Fibroblast of mammary gland (primary cell): ENCODE results near the gene STIM2.

ENCODE experiments used
- DNase-seq: peaks from one replicate; pipeline ENCODE4 v3.0.0-alpha.2; 2010; ENCODE audit warnings: low read depth
- H3K4me3 ChIP-seq: 2 replicates; pipeline ENCODE4 v1.5.1; 2011; ENCODE audit warnings: low read depth, mild to moderate bottlenecking, low read length, moderate library complexity; ENCODE audit not compliant: control insufficient read depth
- TF ChIP-seq, protein P1 (sequence below): conservative IDR thresholded peaks from 2 replicates; pipeline ENCODE4 v1.5.1; 2011; ENCODE audit warnings: low read depth, low read length, inconsistent platforms; ENCODE audit not compliant: control insufficient read depth, insufficient read depth

The STIM2 gene

DNA sequence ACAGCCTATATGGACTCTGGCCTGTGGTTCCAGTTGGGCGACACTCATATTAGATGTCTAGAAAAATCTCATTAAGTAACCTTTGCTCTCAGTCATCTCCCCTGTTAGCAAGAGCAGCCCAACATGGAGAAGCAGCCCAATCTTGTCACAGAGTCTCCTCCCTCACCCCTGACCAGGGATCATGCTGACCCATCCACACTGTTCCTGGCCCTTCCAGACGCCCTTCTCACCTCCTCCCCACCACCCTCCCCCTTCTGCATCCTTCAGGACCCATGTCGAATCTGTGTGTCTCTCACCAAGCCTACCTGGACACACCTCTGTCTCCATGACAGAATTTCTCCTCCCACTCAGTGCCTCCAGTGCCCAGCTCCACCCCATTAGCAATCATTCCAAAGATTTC is 190.1 kb downstream of the STIM2 start:
- TF ChIP-seq, protein P1, sequence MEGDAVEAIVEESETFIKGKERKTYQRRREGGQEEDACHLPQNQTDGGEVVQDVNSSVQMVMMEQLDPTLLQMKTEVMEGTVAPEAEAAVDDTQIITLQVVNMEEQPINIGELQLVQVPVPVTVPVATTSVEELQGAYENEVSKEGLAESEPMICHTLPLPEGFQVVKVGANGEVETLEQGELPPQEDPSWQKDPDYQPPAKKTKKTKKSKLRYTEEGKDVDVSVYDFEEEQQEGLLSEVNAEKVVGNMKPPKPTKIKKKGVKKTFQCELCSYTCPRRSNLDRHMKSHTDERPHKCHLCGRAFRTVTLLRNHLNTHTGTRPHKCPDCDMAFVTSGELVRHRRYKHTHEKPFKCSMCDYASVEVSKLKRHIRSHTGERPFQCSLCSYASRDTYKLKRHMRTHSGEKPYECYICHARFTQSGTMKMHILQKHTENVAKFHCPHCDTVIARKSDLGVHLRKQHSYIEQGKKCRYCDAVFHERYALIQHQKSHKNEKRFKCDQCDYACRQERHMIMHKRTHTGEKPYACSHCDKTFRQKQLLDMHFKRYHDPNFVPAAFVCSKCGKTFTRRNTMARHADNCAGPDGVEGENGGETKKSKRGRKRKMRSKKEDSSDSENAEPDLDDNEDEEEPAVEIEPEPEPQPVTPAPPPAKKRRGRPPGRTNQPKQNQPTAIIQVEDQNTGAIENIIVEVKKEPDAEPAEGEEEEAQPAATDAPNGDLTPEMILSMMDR = no peak
- H3K4me3 ChIP-seq = no peak overlapping the region
- no peak for DNase-seq

DNA sequence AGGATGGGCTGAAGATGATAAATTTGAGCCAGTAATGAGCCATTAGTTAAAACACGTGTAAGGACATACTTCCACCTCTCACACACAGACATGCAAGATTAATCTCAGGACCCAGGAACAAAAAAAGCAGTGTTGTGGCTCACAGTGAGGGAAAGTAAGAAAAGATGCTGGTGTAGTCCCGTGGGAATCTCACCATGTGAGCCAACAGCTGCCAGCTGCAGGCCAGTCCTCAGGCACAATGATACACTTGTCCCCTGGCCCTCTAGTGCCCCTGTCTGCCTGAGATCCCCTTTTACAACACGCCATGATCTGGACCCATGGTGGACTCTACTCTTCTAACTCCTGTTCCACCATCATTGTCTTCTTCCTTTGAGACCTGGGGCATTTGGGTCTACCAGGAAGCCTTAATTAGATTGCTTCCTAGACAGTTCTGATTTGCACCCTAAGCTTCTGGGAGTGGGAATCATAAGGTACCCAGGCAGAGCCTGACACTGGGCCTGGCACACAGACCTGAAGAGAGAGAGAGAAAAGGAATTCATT is 194.7 kb downstream of the STIM2 start:
- H3K4me3 ChIP-seq = no peak overlapping the region
- DNase-seq = no peak
- TF ChIP-seq, protein P1 = no peak

DNA sequence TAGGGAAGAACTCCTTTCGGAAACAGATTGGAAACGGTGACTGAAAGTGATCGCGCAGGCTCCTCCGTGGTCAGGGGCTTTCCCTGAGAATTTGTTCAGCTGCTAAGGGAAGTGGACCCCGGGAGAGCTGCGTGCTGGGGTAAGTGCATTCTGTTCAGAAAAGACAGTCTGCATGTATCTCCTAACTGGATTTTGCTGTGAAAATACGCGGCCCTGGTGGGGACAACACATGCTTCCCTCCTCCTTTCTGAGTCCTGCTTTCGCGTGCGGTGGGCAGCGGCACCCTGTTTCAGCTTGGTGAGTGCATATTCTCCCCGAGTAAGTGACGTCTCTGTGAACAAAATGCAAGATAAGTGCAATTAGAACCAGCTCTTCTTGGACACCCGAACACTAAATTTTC is 195.6 kb downstream of the STIM2 start:
- DNase-seq = no peak
- TF ChIP-seq, protein P1 = no peak
- no peak overlapping the region for H3K4me3 ChIP-seq

DNA sequence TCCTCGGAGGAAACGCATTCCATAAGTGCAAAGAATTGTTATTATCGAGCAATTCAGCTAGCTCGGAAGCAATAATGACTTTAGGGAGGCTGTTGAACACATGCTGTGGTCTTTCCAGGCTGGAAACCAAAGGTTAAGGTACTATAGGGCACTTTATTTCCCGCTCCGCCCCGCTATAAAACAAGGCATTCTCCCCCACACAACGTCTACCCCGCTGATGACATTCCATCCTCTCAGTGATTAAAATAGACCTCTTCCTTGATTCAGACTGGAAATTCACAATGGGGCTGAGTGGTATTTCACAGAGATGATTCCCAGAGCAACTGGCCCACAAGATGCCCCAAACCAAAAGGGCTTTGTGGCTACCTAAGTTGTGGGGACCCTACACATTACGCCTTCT is 196.4 kb downstream of the STIM2 start:
- DNase-seq = no peak
- TF ChIP-seq, protein P1 = no peak
- no peak overlapping the region for H3K4me3 ChIP-seq

DNA sequence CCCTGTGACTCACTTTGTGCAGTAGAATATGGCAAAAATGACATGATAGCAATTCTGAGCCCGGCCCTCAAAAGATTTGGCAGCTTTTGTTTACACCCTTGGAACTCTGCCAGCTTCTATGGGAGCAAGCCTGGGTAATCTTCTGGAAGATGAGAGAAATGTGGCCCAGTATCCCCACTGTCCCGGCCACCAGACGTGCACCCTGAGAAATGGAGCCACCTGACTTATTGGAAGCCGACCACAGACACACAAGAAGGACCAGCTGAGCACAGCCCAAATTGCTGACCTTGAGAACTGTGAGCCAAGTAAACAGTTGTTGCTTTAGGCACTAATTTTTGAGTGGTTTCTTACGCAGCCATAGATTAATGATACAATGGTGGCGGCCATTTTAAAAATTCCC is 197.0 kb downstream of the STIM2 start:
- TF ChIP-seq, protein P1 = no peak
- no peak overlapping the region for H3K4me3 ChIP-seq
- no peak for DNase-seq

DNA sequence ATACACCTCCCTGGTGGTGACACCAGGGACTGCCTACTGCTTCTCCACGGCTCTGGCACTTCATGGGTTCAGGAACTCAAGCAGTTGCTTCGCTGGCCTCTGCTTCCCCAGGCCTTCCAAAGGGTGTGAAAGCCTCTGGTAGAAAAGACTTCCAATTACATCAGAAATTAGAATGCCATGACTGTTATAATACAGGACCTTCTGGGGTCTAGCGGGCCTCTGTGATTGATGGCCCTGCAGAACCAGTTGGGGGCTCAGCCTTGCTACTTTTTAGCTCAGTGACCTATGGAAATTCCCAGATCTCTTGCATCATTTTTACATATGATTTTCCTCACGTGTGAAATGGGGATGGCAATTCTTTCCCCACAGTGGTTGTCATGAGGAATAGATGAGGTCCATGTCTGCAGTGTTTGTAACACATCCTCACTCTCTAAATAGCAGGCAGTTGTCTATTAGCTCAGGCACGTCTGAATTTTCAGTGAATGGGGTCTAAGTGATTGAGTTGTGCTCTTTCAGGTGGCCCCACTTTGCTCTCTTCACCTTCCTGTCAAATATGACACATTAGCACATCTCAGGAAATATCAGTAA is 198.3 kb downstream of the STIM2 start:
- DNase-seq = no peak
- no peak overlapping the region for H3K4me3 ChIP-seq
- TF ChIP-seq, protein P1 = peak; percentile 2

DNA sequence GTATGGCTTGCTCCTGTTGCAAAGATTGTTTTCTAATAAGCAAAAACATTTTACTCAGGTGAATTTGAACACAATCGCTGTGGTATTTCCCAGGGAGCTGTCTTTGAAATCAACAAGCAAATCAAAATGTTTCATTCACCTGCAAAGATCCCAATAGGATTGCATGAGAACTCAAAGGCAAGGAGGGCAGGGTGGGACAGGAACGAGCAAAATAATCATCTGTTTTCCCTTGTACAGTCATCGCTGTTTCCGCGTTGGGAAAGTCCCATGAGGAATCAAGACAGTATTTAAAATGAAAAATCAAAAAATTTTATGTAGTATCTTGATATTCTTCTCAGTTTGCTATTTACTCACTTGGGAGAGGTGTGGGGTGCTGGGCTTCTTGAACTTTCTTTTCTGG is 198.8 kb downstream of the STIM2 start:
- no peak for DNase-seq
- TF ChIP-seq, protein P1 = no peak
- H3K4me3 ChIP-seq = no peak overlapping the region
